AG09319 (cell line): ENCODE results near the gene SCARB1.
A peak's percentile ranks its signal among the peaks of the same experiment; 100 is the strongest.

Source experiments
- DNase-seq: peaks from one replicate; pipeline ENCODE4 v3.0.0-alpha.2; 2010; ENCODE audit warnings: low read depth; ENCODE audit errors: extremely low read depth
- TF ChIP-seq, protein P1 (sequence below): IDR thresholded peaks from 2 replicates; pipeline ENCODE4 v1.5.1; 2011; ENCODE audit warnings: low read depth, mild to moderate bottlenecking, inconsistent platforms, low read length, moderate library complexity

Gene SCARB1

DNA sequence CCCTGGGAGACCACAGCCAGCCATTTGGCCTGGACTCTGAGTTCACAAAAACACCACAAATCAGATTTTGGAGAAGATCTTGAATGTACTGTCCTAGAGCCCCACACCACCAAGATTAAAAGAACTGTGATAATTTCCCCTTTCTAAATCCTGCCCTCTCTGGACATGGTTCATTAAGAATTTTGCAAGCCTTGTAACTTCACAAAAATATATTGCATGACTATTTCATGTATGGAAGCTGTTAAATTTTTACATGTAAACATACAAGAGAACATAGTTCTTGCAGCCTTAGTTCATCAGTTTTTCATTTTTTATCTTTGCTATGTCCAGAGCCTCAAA lies 97.0 kb downstream of the SCARB1 start:
- TF ChIP-seq, protein P1, sequence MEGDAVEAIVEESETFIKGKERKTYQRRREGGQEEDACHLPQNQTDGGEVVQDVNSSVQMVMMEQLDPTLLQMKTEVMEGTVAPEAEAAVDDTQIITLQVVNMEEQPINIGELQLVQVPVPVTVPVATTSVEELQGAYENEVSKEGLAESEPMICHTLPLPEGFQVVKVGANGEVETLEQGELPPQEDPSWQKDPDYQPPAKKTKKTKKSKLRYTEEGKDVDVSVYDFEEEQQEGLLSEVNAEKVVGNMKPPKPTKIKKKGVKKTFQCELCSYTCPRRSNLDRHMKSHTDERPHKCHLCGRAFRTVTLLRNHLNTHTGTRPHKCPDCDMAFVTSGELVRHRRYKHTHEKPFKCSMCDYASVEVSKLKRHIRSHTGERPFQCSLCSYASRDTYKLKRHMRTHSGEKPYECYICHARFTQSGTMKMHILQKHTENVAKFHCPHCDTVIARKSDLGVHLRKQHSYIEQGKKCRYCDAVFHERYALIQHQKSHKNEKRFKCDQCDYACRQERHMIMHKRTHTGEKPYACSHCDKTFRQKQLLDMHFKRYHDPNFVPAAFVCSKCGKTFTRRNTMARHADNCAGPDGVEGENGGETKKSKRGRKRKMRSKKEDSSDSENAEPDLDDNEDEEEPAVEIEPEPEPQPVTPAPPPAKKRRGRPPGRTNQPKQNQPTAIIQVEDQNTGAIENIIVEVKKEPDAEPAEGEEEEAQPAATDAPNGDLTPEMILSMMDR: no peak
- no peak for DNase-seq

DNA sequence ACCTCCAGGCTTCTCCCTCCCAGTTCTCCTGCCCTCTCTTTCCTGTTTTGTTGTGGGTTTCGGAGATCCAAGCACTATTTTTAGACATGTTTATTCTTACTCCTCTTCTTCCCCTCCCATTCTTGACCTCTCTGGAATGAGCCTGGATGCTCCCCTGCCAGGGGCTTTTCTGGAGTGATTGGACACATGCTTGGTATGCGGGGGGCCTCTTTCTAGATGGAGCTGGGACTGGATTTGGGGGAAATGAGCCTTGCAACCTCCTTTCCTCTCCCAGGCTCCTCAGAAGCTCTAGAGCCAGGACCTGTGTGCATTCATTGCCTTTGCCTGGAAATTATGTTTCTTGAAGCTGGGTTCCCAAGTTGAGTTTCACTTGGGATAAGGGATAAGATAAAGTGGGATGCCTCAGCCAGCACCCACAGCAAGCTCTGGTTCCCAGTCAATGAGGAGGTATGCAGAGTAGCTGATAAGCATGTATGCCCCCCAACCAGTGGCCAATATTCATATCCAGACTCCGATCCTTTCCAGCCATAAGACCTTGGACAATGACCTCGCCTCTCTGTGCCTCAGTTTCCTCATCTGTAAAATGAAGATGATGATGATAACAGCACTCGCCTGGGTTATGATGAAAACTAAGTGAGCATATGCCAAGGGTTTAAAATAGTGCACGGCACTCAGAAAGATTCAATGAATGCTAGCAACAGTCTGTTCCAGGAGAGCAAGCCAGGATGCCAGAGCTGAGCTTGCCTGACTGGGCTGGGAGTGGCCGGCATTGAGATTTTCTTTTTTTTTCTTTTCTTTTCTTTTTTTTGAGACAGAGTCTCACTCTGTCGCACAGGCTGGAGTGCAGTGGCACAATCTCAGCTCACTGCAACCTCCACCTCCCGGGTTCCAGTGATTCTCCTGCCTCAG lies 97.8 kb downstream of the SCARB1 start:
- TF ChIP-seq, protein P1: no peak
- no peak for DNase-seq

DNA sequence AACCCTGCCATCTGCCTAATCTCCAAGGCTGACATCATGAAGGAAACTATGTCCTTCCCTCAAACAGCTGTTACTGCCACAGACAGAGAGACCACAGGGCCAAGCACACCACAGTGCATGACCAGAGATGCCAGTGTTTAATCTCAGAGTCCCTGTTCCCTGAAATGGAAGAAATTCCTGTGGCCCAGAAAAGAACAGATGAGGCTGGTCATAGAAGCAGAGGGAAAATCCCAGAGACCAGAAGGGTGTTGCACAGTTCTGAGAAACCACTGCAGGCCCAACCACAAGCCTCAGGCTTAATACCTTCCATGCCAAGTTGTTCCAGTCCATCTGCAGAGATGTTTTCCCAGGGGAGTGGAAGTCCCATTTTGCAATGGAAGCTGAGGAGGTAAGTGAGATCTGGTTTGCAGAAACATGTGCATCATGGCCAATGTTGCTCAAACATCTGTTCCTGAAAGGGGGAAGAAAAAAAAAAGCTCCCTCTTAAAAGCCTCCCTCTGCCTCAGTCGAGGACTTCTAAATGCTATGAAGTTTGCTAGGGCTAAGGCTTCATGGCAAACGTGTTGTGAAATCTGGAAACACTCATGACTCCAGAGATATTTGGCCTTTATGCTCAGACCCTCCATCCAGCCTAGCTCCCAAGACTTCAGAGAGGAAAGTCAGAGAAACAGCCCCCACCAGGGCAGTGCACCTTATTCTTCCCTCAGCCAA lies 98.6 kb downstream of the SCARB1 start:
- TF ChIP-seq, protein P1: no peak
- DNase-seq: peak; percentile 99

DNA sequence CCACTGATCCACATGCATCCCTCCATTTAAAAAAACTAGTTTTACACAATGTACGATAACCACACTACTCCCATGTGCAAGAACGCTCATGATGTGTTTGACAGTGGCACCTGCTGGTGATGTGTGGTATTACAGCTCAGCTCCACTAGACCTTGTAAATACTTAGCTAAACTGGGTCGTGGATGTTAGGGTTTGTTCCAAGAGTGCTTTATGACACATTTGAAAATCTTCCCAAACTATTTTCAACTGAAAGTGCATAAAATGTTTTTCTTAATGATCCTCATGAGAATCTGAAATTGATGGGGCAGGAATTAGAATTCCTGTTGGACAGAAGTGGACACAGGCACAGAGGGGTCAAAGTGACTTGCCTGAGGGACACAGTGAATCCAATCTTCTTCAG lies 99.2 kb downstream of the SCARB1 start:
- TF ChIP-seq, protein P1: peak; percentile 88
- no peak for DNase-seq

DNA sequence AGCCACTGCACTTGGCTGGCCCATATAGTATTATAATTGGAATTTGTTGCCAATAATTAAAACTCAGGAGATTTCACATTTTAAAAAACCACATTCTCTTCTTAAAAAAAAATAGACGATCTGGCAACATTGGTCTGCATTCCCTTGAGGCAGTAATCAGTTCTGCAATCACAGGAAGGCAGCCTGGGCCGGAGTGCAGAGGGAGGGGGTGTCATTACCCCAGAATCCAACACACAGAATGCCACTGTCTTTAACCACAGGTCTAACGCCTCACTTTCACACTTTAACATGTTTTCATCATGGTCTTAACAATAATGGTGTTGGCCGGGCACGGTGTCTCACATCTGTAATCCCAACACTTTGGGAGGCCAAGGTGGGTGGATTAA lies 100.1 kb downstream of the SCARB1 start:
- no peak for DNase-seq
- TF ChIP-seq, protein P1: no peak

DNA sequence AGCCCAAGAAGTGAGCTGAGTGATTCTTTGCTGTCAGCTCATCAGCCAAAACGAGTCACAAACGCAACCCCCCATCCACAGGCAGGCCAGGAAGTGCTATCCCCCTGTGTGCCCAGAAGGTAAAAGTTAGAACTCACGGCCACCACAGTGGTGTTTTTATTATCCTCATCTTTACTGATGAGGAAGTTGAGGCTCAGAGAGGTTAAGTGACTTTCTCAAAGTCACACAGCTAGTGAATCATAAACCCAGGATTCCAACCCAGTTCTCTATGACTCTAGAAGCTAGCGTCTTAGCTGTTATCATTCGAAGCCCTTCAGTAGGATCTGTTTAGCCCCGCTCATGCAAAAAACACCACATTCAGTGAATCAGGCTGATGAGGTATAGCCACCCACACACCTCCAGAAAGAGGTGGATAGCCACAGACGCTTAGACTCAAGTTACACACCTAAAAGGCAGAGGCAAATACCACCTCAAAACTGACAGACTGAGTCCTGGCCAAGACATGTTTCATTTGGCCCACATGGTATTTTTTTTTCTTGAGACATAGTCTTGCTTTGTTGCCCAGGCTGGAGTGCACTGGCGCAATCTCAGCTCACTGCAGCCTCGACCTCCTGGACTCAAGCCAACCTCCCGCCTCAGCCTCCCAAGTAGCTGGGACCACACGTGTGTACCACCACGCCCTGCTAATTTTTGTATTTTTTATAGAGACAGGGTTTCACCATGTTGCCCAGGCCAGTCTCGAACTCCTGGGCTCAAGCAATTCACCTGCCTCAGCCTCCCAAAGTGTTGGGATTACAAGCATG lies 100.7 kb downstream of the SCARB1 start:
- TF ChIP-seq, protein P1: no peak
- no peak for DNase-seq
